Activated CD4-positive, alpha-beta T cell treated with anti-CD3 and anti-CD28 coated beads, Interleukin-2, Interleukin-4, amounts not matched to agents 100 ng/mL and 50 ng/mL, durations not matched to agents 16 hours and 8 hours (primary cell): ENCODE measurements around the gene VCAM1.
"Not testable (repeated sequence)": the region's sequence is repeated elsewhere in the genome, so short reads cannot be mapped to it uniquely, and the experiment has no call there.

Source experiments
- DNase-seq: peaks from one replicate; pipeline ENCODE4 v3.0.0-alpha.2; 2020; ENCODE audit warnings: low spot score

Gene VCAM1

DNA sequence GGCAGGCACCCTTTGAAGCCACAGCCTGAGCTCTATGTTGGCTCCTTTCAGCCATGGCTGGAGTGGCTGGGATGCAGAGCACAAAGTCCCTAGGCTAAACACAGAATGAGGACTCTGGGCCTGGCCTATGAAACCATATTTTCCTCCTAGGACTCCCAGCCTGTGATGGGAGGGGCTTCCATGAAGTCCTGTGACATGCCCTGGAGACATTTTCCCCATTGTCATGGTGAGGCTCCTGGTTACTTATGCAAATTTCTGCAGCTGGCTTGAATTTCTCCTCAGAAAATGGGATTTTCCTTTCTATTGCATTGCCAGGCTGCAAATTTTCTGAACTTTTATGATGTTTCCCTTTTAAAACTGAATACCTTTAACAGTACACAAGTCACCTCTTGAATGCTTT lies 61.3 kb downstream of the VCAM1 start:
- no peak for DNase-seq

DNA sequence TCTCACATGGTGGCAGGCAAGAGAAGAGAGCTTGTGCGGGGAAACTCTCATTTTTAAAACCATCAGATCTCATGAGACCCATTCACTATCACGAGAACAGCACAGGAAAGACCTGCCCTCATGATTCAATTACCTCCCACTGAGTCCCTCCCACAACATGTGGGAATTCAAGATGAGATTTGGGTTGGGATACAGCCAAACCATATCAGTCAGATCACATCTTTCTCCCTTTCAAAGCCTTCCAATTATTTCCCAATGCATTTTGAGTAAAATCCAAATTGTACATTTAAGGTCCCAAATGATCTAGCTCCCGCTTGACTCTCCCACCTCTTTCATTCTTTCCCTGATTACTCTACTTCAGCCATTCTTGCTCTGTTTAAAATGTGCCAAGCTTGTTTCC lies 62.2 kb downstream of the VCAM1 start:
- DNase-seq, result not testable (repeated sequence)

DNA sequence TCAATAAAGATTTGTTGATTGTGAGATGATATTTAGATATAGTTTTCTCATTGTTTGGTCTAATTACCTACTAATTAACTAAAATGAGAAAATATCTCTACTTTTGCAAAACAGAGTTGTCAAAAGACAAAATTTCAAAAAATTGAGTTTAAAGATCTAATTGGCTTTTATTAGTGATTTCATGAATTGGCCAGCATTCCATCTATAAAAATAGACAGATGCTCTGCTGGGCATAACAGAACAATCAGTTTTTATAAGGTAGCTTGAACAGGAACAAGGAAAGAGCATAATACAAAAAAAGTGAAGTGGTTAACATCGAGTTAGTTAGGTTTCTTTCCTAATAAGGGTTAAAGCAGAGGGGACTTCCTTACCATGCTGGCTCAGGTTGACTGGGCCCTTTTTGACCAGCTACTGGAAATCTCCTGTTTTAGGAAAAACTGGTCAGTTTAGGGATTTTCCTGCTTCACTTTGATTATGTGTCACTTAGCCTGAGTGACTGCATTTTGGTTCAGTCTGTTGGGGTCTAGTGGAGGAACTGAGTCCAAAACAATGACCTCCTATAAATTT lies 63.0 kb downstream of the VCAM1 start:
- DNase-seq, result no peak

DNA sequence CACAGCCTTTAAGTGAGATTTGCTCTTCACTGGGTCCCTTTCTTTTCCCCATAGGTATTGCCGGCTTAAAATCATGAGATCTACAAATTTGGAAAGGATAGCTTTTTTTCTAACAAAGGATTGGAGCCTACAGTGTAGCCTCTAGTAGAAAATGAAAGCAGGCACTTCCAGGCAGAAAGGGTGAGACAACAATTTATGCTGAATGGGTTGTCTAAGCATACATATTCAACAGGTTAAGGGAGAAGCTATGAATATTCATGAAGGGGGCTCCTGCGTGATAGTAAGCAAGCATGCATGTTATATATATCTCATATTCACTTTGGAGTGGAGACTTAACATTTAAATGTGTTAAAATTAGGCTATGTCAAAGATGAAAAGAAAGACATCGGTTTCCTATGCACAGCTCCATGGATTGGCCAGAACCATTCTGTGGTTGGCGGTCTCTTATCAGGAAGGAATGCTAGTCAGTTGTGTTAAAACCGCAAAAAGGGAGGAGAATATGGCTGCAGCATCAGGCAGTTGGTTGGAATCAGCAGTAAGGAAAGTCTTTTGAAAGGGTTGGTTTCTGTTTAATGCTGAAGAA lies 66.0 kb downstream of the VCAM1 start:
- DNase-seq, result no peak

DNA sequence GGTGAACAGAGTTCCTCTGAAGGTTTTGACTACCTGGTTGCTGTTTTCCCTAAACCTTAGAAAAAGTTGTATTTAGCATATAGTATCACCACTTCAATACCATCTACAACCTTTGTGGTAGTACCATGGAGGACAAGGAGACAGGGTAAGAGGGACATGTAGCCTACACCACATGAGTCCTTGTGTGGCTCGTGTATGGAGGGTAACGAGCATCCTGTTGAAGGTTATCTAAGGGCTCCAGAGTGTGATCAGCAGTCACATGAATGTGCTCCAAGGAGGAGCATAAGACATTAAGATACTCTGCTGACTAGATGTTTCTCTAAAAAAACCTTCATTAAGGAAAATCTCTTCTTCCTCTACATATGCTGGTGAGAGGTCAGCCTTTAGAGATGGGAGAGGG lies 67.3 kb downstream of the VCAM1 start:
- no peak for DNase-seq
